ENCODE results near the gene C19orf47. TPM values are rescaled to one million over a fixed set of nuclear protein-coding genes. Genes with fewer than 3 reads are reported as not detected.
A peak's percentile ranks its signal among the peaks of the same experiment; 100 is the strongest.

Gene C19orf47
- total RNA-seq, 1 donor from 2014 or later: 25.8 TPM

- no peaks in the 10 kb centered on the region for H3K36me3 Mint-ChIP-seq (ENCODE audit: unreplicated experiment)
- TF ChIP-seq CTCF (IDR thresholded peaks at IDR 0.05; ENCODE audit: partially characterized antibody, unreplicated experiment): no peak
- no peak overlapping the region for H3K27ac Mint-ChIP-seq (ENCODE audit: unreplicated experiment)
Observed at GRCh38 chr19:40383668-40384248, 35.6 kb upstream of the C19orf47 start.

DNA sequence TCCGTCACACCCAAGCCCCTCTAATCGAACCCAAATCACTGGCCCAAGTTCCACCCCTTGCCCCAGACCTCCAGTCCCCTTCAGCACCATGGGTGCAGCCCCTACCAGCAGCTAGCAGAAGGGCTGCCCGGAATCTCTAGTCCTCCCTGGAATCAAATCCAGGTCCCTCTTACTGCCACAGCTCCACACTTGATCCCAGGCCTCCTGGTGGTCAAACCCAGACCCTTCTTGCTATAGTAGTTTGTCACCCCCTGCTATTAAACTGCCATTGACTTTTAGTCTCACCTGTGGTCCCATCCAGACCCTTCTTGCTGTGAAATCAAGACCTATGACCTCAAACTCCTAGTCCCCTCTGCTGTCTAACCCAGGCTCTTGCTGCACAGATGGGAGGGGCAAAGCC lies 33.1 kb upstream of the C19orf47 start:
- H3K4me1 Mint-ChIP-seq (ENCODE audit: low read depth, unreplicated experiment): no peaks in the 10 kb centered on the region
- peak; percentile 15 for TF ChIP-seq CTCF (IDR thresholded peaks at IDR 0.05; ENCODE audit: partially characterized antibody, unreplicated experiment)
- H3K36me3 Mint-ChIP-seq (ENCODE audit: unreplicated experiment): no peaks in the 10 kb centered on the region
- H3K27ac Mint-ChIP-seq (ENCODE audit: unreplicated experiment): peak overlapping the region; percentile 38
- H3K27me3 Mint-ChIP-seq (ENCODE audit: unreplicated experiment): peaks cover 11% of the 10 kb centered on the region
- DNase-seq: no peak
- H3K9me3 Mint-ChIP-seq (ENCODE audit: unreplicated experiment): peaks cover 13% of the 10 kb centered on the region
- H3K4me3 Mint-ChIP-seq (ENCODE audit: unreplicated experiment): no peak overlapping the region

More at GRCh38 chr19:40383668-40384248, 35.6 kb upstream of the C19orf47 start:
- Mint-ChIP-seq H3K4me1 (ENCODE audit: low read depth, unreplicated experiment) (no peaks in the 10 kb centered on the region), H3K4me3 (ENCODE audit: unreplicated experiment) (no peak overlapping the region), H3K9me3 (ENCODE audit: unreplicated experiment) (peaks cover 13% of the 10 kb centered on the region), H3K27me3 (ENCODE audit: unreplicated experiment) (peaks cover 13% of the 10 kb centered on the region)
- DNase-seq: no peak

DNA sequence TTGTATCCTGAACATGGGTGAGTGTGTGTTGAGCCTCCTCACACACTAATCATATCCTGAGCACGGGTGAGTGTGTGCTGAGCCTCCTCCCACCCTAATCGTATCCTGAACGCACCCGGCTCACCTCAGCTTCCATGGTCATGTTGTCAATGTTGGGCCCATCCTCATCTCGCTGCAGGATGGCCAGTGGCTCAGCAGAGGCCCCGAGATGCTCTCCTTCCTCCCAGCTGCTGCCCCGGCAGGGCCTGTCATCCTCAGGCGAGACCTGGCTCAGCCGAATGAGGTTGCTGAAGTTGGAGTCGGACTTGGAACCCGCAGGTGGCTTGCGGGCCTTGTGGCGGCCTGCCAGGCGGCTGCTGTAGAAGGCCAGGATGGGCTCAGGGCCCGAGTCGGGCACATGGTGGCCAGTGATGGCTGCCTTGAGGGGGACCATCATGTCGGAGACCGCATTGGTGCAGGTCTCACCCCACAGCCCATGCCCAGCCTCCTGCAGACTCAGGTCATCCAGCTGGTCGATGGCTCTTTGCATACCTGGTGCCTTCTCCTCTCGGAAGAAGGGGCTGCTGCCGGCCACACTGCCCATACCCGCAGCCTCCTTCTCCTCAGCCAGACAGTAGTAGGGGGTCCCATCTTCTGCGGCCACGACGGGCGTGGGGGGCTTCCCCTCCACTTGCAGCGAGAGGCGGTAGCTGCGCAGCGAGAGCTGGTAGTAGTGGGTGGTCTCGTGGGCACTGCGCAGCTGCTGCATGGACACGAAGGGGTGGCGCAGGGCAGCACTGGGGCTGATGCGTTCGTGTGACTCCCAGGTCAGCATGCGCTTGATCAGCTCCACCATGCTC lies 32.2 kb upstream of the C19orf47 start:
- Mint-ChIP-seq H3K27ac (ENCODE audit: unreplicated experiment) (no peak overlapping the region), H3K9me3 (ENCODE audit: unreplicated experiment) (peaks cover 13% of the 10 kb centered on the region), H3K27me3 (ENCODE audit: unreplicated experiment) (peaks cover 16% of the 10 kb centered on the region), H3K4me1 (ENCODE audit: low read depth, unreplicated experiment) (no peaks in the 10 kb centered on the region), H3K4me3 (ENCODE audit: unreplicated experiment) (no peak overlapping the region), H3K36me3 (ENCODE audit: unreplicated experiment) (no peaks in the 10 kb centered on the region)
- no peak for TF ChIP-seq CTCF (IDR thresholded peaks at IDR 0.05; ENCODE audit: partially characterized antibody, unreplicated experiment)
- no peak for DNase-seq

DNA sequence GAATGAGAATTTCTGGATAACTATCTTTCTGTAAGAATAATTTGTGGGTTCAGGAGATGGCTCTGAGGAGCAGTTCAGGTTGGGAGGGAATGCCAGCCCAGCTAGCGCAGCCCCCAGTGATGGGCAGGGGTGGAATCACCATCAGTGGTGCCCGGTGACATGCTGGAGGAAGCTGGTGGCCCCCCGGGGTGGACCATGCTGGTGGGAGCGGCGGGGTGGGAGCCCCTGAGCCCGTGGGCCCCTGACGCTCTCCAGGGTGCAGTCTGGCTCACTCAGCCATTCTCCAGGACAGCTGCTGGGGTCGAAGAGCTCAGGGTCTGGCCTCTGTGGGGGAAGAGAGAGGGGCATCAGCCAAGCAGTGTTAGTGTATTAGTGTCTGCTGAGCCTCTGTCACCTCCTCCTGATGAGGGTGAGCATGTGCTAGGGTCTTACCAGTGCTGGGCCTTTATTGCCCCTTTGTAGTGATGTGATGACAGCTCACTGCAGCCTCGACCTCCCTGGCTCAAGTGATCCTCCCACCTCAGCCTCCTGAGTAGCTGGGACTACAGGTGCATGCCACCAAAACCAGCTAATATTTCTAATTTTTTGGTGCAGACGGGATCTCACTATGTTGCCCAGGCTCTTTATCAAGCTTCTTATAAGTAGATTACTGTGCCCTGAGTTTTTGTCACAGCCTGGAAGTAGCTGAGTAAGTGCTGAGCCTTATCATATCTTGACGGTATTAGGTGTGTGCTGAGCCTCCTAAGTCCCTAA lies 31.4 kb upstream of the C19orf47 start:
- TF ChIP-seq CTCF (IDR thresholded peaks at IDR 0.05; ENCODE audit: partially characterized antibody, unreplicated experiment): no peak
- Mint-ChIP-seq H3K36me3 (ENCODE audit: unreplicated experiment) (no peaks in the 10 kb centered on the region), H3K9me3 (ENCODE audit: unreplicated experiment) (peaks cover 11% of the 10 kb centered on the region), H3K27me3 (ENCODE audit: unreplicated experiment) (peaks cover 21% of the 10 kb centered on the region), H3K4me3 (ENCODE audit: unreplicated experiment) (no peak overlapping the region), H3K4me1 (ENCODE audit: low read depth, unreplicated experiment) (peaks cover 1% of the 10 kb centered on the region), H3K27ac (ENCODE audit: unreplicated experiment) (no peak overlapping the region)
- no peak for DNase-seq
